IMR-90 (cell line): ENCODE results near the gene ZNHIT6.

Experiments used
- FOS ChIP-seq: fragments of 150-350 bp; IDR thresholded peaks from 2 replicates; pipeline ENCODE4 v1.6.1; 2016; ENCODE audit warnings: low read depth, low read length
- MAZ ChIP-seq: IDR thresholded peaks from 2 replicates; pipeline ENCODE4 v1.6.1; 2012; ENCODE audit warnings: low read depth, mild to moderate bottlenecking, low read length, improper control_type of control experiment, moderate library complexity, borderline replicate concordance
- POLR2A ChIP-seq: IDR thresholded peaks from 2 replicates; pipeline ENCODE4 v1.6.1; 2012; ENCODE audit warnings: mild to moderate bottlenecking, low read depth, low read length
- RFX5 ChIP-seq: IDR thresholded peaks from 2 replicates; pipeline ENCODE4 v1.8.0; 2012; ENCODE audit warnings: low read depth, mild to moderate bottlenecking, low read length, moderate library complexity
- TF ChIP-seq, protein P1 (sequence below): conservative IDR thresholded peaks from 2 replicates; pipeline ENCODE4 v1.5.1; 2012; ENCODE audit warnings: mild to moderate bottlenecking, low read depth, low read length, improper control_type of control experiment
- TF ChIP-seq, protein P2 (sequence below): fragments of 150-350 bp; IDR thresholded peaks from 2 replicates; pipeline ENCODE4 v1.6.1; 2017; ENCODE audit warnings: mild to moderate bottlenecking, antibody characterized with exemption, low read length, low read depth

DNA sequence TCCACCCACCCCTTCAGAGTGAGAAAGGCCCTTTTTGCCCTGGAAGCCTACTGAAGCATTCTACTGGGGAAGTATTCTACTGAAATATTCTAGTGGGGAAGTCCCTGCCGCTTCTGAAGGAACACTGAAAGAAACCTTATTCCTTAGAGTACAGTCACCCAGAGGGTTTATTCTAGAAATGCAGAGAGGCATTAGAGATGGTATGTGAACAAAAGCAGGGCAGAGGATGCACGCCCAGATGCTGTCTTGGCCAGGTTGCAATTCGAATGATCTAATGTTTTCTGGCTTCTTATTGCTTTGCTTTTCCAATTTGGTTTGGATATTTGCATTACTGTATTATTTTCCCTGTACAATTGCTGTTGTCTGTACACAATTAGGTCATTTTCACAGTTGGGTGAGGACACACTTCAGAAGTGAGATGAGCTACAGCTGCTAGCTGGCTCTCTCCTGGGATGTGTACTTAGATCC, 90.6 kb downstream of the ZNHIT6 start:
- TF ChIP-seq, protein P1, sequence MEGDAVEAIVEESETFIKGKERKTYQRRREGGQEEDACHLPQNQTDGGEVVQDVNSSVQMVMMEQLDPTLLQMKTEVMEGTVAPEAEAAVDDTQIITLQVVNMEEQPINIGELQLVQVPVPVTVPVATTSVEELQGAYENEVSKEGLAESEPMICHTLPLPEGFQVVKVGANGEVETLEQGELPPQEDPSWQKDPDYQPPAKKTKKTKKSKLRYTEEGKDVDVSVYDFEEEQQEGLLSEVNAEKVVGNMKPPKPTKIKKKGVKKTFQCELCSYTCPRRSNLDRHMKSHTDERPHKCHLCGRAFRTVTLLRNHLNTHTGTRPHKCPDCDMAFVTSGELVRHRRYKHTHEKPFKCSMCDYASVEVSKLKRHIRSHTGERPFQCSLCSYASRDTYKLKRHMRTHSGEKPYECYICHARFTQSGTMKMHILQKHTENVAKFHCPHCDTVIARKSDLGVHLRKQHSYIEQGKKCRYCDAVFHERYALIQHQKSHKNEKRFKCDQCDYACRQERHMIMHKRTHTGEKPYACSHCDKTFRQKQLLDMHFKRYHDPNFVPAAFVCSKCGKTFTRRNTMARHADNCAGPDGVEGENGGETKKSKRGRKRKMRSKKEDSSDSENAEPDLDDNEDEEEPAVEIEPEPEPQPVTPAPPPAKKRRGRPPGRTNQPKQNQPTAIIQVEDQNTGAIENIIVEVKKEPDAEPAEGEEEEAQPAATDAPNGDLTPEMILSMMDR, result no peak
- no peak for TF ChIP-seq POLR2A
- TF ChIP-seq FOS, result no peak
- no peak for TF ChIP-seq RFX5
- TF ChIP-seq, protein P2, sequence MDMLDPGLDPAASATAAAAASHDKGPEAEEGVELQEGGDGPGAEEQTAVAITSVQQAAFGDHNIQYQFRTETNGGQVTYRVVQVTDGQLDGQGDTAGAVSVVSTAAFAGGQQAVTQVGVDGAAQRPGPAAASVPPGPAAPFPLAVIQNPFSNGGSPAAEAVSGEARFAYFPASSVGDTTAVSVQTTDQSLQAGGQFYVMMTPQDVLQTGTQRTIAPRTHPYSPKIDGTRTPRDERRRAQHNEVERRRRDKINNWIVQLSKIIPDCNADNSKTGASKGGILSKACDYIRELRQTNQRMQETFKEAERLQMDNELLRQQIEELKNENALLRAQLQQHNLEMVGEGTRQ, result no peak
- TF ChIP-seq MAZ, result no peak
